Upper lobe of right lung (tissue), 1 donor: Measurements from ENCODE around the gene ALB. TPM values are rescaled to one million over a fixed set of nuclear protein-coding genes. Genes with fewer than 3 reads are reported as not detected.

Experiments used
- ATAC-seq: fragments of 200-7000 bp; cut with Tn5 transposase; one replicate; pipeline ENCODE4 v1.9.1; 2020; ENCODE audit warnings: mild to moderate bottlenecking, moderate library complexity
- DNase-seq: peaks from one replicate; pipeline ENCODE4 v3.0.0-alpha.2; 2020
- H3K27ac ChIP-seq: fragments of 200-600 bp; one replicate; pipeline ENCODE4 v1.8.0; 2022
- H3K27me3 ChIP-seq: fragments of 200-600 bp; one replicate; pipeline ENCODE4 v1.8.0; 2022; ENCODE audit warnings: mild to moderate bottlenecking
- H3K36me3 ChIP-seq: fragments of 200-600 bp; one replicate; pipeline ENCODE4 v1.8.0; 2022
- H3K4me1 ChIP-seq: fragments of 200-600 bp; one replicate; pipeline ENCODE4 v1.8.0; 2022
- H3K4me3 ChIP-seq: fragments of 200-600 bp; one replicate; pipeline ENCODE4 v1.8.0; 2022; ENCODE audit warnings: mild to moderate bottlenecking
- H3K9me3 ChIP-seq: fragments of 200-600 bp; one replicate; pipeline ENCODE4 v1.8.0; 2022
- intact Hi-C: fragments of 100-400 bp; cut with DNase I; formaldehyde crosslinking; loops from one replicate; pipeline ENCODE4 v1.11.0; 2022
- total RNA-seq: library from RNA; stranded (reverse); fragmentation: NEBNext Ultra II Directional; extraction: Animal tissue kit (Norgen Biotek cat#: 25700); gene quantifications from one replicate; pipeline ENCODE4 v1.2.1, GENCODE V29; 2021
- TF ChIP-seq, protein P1 (sequence below): fragments of 200-600 bp; IDR thresholded peaks from one replicate; pipeline ENCODE4 v1.8.0; 2022; ENCODE audit warnings: antibody characterized with exemption
- donor health status: DM: no; HTN: yes; CAD: no; lungs with severe emphysema.

ALB gene
- total RNA-seq, 1 donor from 2014 or later = 2.9 TPM

DNA sequence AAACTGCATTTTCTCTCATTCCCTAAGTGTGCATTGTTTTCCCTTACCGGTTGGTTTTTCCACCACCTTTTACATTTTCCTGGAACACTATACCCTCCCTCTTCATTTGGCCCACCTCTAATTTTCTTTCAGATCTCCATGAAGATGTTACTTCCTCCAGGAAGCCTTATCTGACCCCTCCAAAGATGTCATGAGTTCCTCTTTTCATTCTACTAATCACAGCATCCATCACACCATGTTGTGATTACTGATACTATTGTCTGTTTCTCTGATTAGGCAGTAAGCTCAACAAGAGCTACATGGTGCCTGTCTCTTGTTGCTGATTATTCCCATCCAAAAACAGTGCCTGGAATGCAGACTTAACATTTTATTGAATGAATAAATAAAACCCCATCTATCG, 29.1 kb downstream of the ALB start:
- no peaks in the 10 kb centered on the region for H3K4me1 ChIP-seq
- H3K4me3 ChIP-seq = no peak overlapping the region
- no peak for DNase-seq
- intact Hi-C loops = no loop called here
- no peak for ATAC-seq
- H3K36me3 ChIP-seq = no peaks in the 10 kb centered on the region
- TF ChIP-seq, protein P1, sequence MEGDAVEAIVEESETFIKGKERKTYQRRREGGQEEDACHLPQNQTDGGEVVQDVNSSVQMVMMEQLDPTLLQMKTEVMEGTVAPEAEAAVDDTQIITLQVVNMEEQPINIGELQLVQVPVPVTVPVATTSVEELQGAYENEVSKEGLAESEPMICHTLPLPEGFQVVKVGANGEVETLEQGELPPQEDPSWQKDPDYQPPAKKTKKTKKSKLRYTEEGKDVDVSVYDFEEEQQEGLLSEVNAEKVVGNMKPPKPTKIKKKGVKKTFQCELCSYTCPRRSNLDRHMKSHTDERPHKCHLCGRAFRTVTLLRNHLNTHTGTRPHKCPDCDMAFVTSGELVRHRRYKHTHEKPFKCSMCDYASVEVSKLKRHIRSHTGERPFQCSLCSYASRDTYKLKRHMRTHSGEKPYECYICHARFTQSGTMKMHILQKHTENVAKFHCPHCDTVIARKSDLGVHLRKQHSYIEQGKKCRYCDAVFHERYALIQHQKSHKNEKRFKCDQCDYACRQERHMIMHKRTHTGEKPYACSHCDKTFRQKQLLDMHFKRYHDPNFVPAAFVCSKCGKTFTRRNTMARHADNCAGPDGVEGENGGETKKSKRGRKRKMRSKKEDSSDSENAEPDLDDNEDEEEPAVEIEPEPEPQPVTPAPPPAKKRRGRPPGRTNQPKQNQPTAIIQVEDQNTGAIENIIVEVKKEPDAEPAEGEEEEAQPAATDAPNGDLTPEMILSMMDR = no peak
- no peaks in the 10 kb centered on the region for H3K27me3 ChIP-seq
- H3K27ac ChIP-seq = no peak overlapping the region
- H3K9me3 ChIP-seq = no peaks in the 10 kb centered on the region

DNA sequence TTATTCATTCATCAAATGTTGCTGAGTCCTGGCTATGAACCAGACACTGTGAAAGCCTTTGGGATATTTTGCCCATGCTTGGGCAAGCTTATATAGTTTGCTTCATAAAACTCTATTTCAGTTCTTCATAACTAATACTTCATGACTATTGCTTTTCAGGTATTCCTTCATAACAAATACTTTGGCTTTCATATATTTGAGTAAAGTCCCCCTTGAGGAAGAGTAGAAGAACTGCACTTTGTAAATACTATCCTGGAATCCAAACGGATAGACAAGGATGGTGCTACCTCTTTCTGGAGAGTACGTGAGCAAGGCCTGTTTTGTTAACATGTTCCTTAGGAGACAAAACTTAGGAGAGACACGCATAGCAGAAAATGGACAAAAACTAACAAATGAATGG, 30.2 kb downstream of the ALB start:
- ATAC-seq = peak; percentile 38
- Histone ChIP-seq H3K36me3 (no peaks in the 10 kb centered on the region), H3K4me3 (no peak overlapping the region), H3K9me3 (no peaks in the 10 kb centered on the region), H3K27ac (no peak overlapping the region), H3K27me3 (no peaks in the 10 kb centered on the region), H3K4me1 (no peaks in the 10 kb centered on the region)
- intact Hi-C loops = no loop called here
- DNase-seq = no peak
- TF ChIP-seq, protein P1 = peak; percentile 47

DNA sequence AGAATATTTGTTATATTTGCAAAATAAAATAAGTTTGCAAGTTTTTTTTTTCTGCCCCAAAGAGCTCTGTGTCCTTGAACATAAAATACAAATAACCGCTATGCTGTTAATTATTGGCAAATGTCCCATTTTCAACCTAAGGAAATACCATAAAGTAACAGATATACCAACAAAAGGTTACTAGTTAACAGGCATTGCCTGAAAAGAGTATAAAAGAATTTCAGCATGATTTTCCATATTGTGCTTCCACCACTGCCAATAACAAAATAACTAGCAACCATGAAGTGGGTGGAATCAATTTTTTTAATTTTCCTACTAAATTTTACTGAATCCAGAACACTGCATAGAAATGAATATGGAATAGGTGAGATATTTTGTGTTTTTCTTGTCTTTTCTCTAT, 31.9 kb downstream of the ALB start, which contains the start of gene AFP:
AFP (plus strand) TSS at position 238 of the 400 bp plus-strand sequence; CDS start at position 280, 42 bp downstream.
- no peak within 1 kb of the TSS for H3K27ac ChIP-seq
- H3K4me3 ChIP-seq = no peak within 1 kb of the TSS
- no peak for ATAC-seq
- DNase-seq = no peak
- TF ChIP-seq, protein P1 = no peak
- intact Hi-C loops = no loop called here
- H3K4me1 ChIP-seq = no peaks in the 10 kb centered on the region
- H3K9me3 ChIP-seq = no peaks in the 10 kb centered on the region
- no peaks in the 10 kb centered on the region for H3K36me3 ChIP-seq
- H3K27me3 ChIP-seq = no peaks in the 10 kb centered on the region

DNA sequence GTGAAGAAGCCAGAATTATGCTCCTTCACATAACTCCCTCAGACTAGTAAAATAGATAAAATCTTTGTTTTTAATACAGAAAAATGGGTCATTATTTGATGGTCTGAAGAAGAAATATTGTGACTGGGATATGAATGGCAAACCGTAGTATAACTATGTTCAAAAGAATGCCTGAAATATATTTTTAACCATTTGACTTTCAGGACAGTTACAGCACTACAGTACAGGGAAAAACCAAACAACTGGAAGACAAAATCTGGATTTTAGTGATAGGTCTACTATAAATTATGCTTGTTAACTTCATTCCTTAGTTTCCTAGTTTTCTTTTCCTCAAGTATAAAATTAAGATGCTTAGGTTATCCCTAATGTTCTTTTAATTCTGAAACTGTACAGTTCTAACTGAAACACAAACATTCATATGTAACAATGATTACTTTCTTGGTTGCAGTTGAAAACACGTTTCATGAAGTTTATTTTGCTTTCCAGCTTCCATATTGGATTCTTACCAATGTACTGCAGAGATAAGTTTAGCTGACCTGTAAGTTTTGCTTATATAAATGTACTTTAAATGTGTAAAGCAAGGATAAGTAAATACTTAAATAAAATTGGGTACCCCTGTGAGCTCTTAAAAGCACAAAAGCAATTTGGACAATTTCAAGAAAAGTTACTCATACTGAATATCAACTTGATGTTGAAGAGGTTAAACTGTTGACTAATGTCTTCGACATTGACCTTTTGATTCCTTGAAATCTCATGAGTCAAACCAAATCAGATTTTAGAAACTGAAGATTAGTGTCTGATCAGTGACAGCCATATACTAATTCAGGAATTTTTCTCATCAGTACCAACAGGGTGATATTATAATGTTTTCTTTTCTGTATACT, 32.8 kb downstream of the ALB start:
- no peak overlapping the region for H3K27ac ChIP-seq
- TF ChIP-seq, protein P1 = no peak
- no peaks in the 10 kb centered on the region for H3K4me1 ChIP-seq
- H3K36me3 ChIP-seq = no peaks in the 10 kb centered on the region
- intact Hi-C loops = no loop called here
- H3K27me3 ChIP-seq = no peaks in the 10 kb centered on the region
- H3K4me3 ChIP-seq = no peak overlapping the region
- ATAC-seq = no peak
- H3K9me3 ChIP-seq = no peaks in the 10 kb centered on the region
- DNase-seq = no peak

DNA sequence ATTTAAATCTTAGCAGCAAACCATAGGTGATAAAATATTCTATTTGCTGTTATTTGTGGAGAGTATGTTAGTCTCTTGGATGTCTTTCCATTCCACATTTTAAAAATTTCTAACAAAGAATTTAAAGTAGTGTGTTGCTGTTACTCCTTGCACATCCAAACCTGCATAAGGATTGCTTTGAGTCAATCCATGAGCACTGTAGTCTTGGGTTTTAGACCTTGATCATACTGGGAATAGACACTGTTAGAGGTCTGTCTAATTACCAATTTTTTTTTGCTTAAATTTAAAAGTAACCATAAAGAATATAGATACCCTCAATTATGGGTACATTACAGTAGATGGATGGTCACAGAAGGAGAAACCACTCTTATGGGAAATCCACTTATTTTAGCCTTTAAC, 33.5 kb downstream of the ALB start:
- no peak for ATAC-seq
- intact Hi-C loops = no loop called here
- Histone ChIP-seq H3K4me3 (no peak overlapping the region), H3K36me3 (no peaks in the 10 kb centered on the region), H3K27me3 (no peaks in the 10 kb centered on the region), H3K27ac (no peak overlapping the region), H3K9me3 (no peaks in the 10 kb centered on the region), H3K4me1 (no peaks in the 10 kb centered on the region)
- TF ChIP-seq, protein P1 = no peak
- no peak for DNase-seq
